Neural cell (in vitro differentiated cells): ENCODE measurements around the gene MSI2. TPM values are rescaled to one million over a fixed set of nuclear protein-coding genes. Genes with fewer than 3 reads are reported as not detected.

ENCODE experiments used
- H2AFZ ChIP-seq: fragments of 200-600, 300-800 bp; sonication (generic), shearing (Covaris generic); 2 replicates; pipeline ENCODE4 v1.6.0; 2014; ENCODE audit warnings: low read depth, mild to moderate bottlenecking, antibody characterized with exemption, low read length, moderate library complexity
- H3F3A ChIP-seq: fragments of 200-600 bp; shearing (Covaris generic); 2 replicates; pipeline ENCODE4 v1.6.1; 2016; ENCODE audit warnings: mild to moderate bottlenecking, moderate library complexity, mixed read lengths, antibody characterized with exemption, low read length; ENCODE audit not compliant: insufficient read depth, poor library complexity, severe bottlenecking
- H3K27ac ChIP-seq: fragments of 200-600, 300-800 bp; sonication (generic), shearing (Covaris generic); 2 replicates; pipeline ENCODE4 v1.5.1; 2014; ENCODE audit warnings: mild to moderate bottlenecking, low read length, moderate library complexity
- H3K27me3 ChIP-seq: fragments of 300-800, 200-600 bp; sonication (generic), shearing (Covaris generic); 2 replicates; pipeline ENCODE4 v1.6.0; 2014; ENCODE audit warnings: mild to moderate bottlenecking, low read depth, low read length, moderate library complexity; ENCODE audit not compliant: insufficient read depth
- H3K36me3 ChIP-seq: fragments of 300-800, 200-600 bp; sonication (generic), shearing (Covaris generic); 2 replicates; pipeline ENCODE4 v1.5.1; 2014; ENCODE audit warnings: mild to moderate bottlenecking, antibody characterized with exemption, low read length, moderate library complexity; ENCODE audit not compliant: insufficient read depth
- H3K4me2 ChIP-seq: fragments of 300-800, 200-600 bp; sonication (generic), shearing (Covaris generic); 2 replicates; pipeline ENCODE4 v1.6.0; 2014; ENCODE audit warnings: mild to moderate bottlenecking, low read length
- H3K4me3 ChIP-seq: fragments of 300-800, 200-600 bp; sonication (generic), shearing (Covaris generic); 2 replicates; pipeline ENCODE4 v1.5.1; 2014; ENCODE audit warnings: mild to moderate bottlenecking, low read length, moderate library complexity
- H3K79me2 ChIP-seq: fragments of 200-600 bp; shearing (Covaris generic); replicated peaks from 2 replicates; pipeline ENCODE4 v1.6.0; 2014; ENCODE audit warnings: mild to moderate bottlenecking, low read length, moderate library complexity; ENCODE audit not compliant: insufficient read depth
- H3K9ac ChIP-seq: fragments of 300-800, 200-600 bp; sonication (generic), shearing (Covaris generic); 2 replicates; pipeline ENCODE4 v1.6.1; 2016; ENCODE audit warnings: mild to moderate bottlenecking, low read length, mixed read lengths
- H3K9me2 ChIP-seq: fragments of 200-600 bp; shearing (Covaris generic); 2 replicates; pipeline ENCODE4 v1.6.1; 2016; ENCODE audit warnings: mild to moderate bottlenecking, low read length, mixed read lengths; ENCODE audit not compliant: insufficient read depth
- H3K9me3 ChIP-seq: fragments of 200-600, 300-800 bp; sonication (generic), shearing (Covaris generic); 2 replicates; pipeline ENCODE4 v1.6.1; 2016; ENCODE audit warnings: mild to moderate bottlenecking, mixed run types, low read length, moderate library complexity, mixed read lengths
- H4K20me1 ChIP-seq: fragments of 200-600 bp; shearing (Covaris generic); 2 replicates; pipeline ENCODE4 v1.6.1; 2016; ENCODE audit warnings: mild to moderate bottlenecking, mixed run types; ENCODE audit not compliant: insufficient read depth
- EZH2 ChIP-seq: fragments of 200-600, 300-800 bp; shearing (Covaris generic), sonication (generic); IDR thresholded peaks from 2 replicates; pipeline ENCODE4 v1.6.1; 2014; ENCODE audit warnings: antibody characterized with exemption, low read length, borderline replicate concordance, mild to moderate bottlenecking; ENCODE audit not compliant: insufficient read depth, poor library complexity, severe bottlenecking
- POLR2AphosphoS5 ChIP-seq: IDR thresholded peaks from 2 replicates; pipeline ENCODE4 v1.6.1; 2012
- RAD21 ChIP-seq: fragments of 450-650 bp; conservative IDR thresholded peaks from 2 replicates; pipeline ENCODE4 v1.6.1; 2014; ENCODE audit warnings: antibody characterized with exemption, mild to moderate bottlenecking, moderate library complexity
- SMC3 ChIP-seq: fragments of 450-650 bp; conservative IDR thresholded peaks from 2 replicates; pipeline ENCODE4 v1.6.1; 2014; ENCODE audit warnings: antibody characterized with exemption, mild to moderate bottlenecking, moderate library complexity; ENCODE audit not compliant: poor library complexity
- polyA plus RNA-seq: library from polyadenylated mRNA; depleted of rRNA; stranded (reverse); fragments of >200 nt; gene quantifications from 2 replicates; pipeline ENCODE4 v1.2.3, GENCODE V29; 2014
- TF ChIP-seq, protein P1 (sequence below): fragments of 450-650 bp; IDR thresholded peaks from 2 replicates; pipeline ENCODE4 v1.5.1; 2014; ENCODE audit warnings: antibody characterized with exemption, mild to moderate bottlenecking, moderate library complexity; ENCODE audit not compliant: poor library complexity, severe bottlenecking
- TF ChIP-seq, protein P2 (sequence below): IDR thresholded peaks from 2 replicates; pipeline ENCODE4 v1.6.1; 2012; ENCODE audit warnings: borderline replicate concordance

The MSI2 gene
- polyA plus RNA-seq, 1 donor from 2014 or later = 61.4 TPM

GRCh38 chr17:57640079-57640478, 383.8 kb downstream of the MSI2 start:
- Histone ChIP-seq H3K4me3 (no peak overlapping the region), H3K27ac (no peak overlapping the region), H3K9ac (no peak overlapping the region), H3K4me2 (no peak overlapping the region), H3K9me2 (no peaks in the 10 kb centered on the region), H4K20me1 (no peaks in the 10 kb centered on the region), H3K27me3 (no peaks in the 10 kb centered on the region), H3K79me2 (no peaks in the 10 kb centered on the region), H3F3A (no peaks in the 10 kb centered on the region), H2AFZ (no peak overlapping the region), H3K36me3 (no peaks in the 10 kb centered on the region), H3K9me3 (no peaks in the 10 kb centered on the region)
- TF ChIP-seq RAD21 (no peak), EZH2 (no peak), SMC3 (no peak)
- TF ChIP-seq, protein P1, sequence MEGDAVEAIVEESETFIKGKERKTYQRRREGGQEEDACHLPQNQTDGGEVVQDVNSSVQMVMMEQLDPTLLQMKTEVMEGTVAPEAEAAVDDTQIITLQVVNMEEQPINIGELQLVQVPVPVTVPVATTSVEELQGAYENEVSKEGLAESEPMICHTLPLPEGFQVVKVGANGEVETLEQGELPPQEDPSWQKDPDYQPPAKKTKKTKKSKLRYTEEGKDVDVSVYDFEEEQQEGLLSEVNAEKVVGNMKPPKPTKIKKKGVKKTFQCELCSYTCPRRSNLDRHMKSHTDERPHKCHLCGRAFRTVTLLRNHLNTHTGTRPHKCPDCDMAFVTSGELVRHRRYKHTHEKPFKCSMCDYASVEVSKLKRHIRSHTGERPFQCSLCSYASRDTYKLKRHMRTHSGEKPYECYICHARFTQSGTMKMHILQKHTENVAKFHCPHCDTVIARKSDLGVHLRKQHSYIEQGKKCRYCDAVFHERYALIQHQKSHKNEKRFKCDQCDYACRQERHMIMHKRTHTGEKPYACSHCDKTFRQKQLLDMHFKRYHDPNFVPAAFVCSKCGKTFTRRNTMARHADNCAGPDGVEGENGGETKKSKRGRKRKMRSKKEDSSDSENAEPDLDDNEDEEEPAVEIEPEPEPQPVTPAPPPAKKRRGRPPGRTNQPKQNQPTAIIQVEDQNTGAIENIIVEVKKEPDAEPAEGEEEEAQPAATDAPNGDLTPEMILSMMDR = no peak

DNA sequence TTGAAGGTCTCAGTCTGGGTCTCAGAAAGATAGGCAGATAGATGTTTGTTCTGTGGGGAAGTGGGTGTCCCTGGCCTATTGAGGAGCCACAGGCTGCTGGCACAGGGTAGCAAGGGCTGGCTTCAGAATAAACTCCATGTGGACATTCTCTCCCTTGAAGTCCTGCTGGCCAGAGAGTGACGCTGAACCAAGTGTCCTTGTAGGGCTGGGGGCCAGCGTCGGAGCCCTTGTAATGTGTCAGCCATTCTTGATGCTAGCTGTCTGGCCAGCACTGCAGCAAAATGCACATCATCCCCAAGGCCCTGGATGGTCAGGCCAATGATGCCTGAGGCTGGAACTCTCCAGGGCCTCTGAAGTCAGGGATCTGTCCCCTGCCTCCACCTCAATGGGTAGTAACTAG, 385.4 kb downstream of the MSI2 start:
- no peaks in the 10 kb centered on the region for H3K79me2 ChIP-seq
- no peak overlapping the region for H3K27ac ChIP-seq
- H3K27me3 ChIP-seq = no peaks in the 10 kb centered on the region
- H2AFZ ChIP-seq = no peak overlapping the region
- H3K9ac ChIP-seq = no peak overlapping the region
- TF ChIP-seq, protein P2, sequence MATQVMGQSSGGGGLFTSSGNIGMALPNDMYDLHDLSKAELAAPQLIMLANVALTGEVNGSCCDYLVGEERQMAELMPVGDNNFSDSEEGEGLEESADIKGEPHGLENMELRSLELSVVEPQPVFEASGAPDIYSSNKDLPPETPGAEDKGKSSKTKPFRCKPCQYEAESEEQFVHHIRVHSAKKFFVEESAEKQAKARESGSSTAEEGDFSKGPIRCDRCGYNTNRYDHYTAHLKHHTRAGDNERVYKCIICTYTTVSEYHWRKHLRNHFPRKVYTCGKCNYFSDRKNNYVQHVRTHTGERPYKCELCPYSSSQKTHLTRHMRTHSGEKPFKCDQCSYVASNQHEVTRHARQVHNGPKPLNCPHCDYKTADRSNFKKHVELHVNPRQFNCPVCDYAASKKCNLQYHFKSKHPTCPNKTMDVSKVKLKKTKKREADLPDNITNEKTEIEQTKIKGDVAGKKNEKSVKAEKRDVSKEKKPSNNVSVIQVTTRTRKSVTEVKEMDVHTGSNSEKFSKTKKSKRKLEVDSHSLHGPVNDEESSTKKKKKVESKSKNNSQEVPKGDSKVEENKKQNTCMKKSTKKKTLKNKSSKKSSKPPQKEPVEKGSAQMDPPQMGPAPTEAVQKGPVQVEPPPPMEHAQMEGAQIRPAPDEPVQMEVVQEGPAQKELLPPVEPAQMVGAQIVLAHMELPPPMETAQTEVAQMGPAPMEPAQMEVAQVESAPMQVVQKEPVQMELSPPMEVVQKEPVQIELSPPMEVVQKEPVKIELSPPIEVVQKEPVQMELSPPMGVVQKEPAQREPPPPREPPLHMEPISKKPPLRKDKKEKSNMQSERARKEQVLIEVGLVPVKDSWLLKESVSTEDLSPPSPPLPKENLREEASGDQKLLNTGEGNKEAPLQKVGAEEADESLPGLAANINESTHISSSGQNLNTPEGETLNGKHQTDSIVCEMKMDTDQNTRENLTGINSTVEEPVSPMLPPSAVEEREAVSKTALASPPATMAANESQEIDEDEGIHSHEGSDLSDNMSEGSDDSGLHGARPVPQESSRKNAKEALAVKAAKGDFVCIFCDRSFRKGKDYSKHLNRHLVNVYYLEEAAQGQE = no peak
- H3K9me3 ChIP-seq = no peaks in the 10 kb centered on the region
- H3K4me3 ChIP-seq = no peak overlapping the region
- no peaks in the 10 kb centered on the region for H3K36me3 ChIP-seq
- H4K20me1 ChIP-seq = no peaks in the 10 kb centered on the region
- no peak overlapping the region for H3K4me2 ChIP-seq
- no peaks in the 10 kb centered on the region for H3K9me2 ChIP-seq
- no peaks in the 10 kb centered on the region for H3F3A ChIP-seq

DNA sequence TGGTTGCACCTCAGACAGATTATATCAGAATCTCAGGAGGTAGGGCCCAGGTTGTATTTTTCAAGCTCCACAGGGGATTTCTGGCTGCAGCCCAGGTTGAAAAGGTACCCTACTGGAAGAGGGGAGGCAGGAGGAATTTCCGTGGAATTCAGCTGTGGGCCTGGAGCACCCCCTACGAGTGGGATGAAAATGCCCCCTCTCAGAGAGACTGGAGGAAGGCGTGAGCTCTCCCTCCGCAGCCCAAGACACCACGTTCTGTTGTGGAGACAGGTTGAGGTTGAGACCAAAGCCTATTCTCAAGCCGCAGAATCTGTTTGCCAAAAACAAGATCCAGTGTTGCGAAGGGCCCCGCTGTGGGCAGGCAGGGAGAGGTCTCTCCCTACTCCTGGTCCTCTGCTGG, 386.7 kb downstream of the MSI2 start:
- Histone ChIP-seq H3K4me2 (no peak overlapping the region), H3K9me2 (no peaks in the 10 kb centered on the region), H3K9me3 (no peaks in the 10 kb centered on the region), H3K79me2 (no peaks in the 10 kb centered on the region), H3F3A (no peaks in the 10 kb centered on the region), H2AFZ (no peak overlapping the region), H4K20me1 (no peaks in the 10 kb centered on the region), H3K4me3 (no peak overlapping the region), H3K27ac (no peak overlapping the region), H3K9ac (no peak overlapping the region), H3K36me3 (no peaks in the 10 kb centered on the region), H3K27me3 (no peaks in the 10 kb centered on the region)
- no peak for TF ChIP-seq SMC3
- TF ChIP-seq, protein P2 = no peak
- TF ChIP-seq RAD21 = no peak
- no peak for TF ChIP-seq POLR2AphosphoS5
